Measurements from ENCODE around the gene ALDH1L2.

Gene ALDH1L2

DNA sequence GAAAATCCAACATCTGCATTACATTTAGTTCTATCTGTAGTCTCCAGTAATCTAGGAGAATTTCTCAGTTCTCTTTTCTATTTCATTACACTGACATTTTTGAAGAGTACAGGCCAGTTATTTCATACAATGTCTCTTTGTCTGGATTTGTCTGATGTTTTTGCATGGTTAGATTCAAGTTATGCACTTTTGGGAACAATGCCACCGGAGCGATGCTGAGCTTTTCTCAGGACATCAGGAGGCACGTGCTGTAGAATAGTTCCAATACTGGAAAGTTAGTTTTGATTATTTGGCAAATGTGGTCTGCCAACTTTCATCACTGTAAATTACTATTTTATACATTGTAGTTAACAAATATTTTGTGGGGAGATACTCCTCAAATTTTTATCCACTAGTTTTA, 43.1 kb downstream of the ALDH1L2 start:
- TF ChIP-seq, protein P1, sequence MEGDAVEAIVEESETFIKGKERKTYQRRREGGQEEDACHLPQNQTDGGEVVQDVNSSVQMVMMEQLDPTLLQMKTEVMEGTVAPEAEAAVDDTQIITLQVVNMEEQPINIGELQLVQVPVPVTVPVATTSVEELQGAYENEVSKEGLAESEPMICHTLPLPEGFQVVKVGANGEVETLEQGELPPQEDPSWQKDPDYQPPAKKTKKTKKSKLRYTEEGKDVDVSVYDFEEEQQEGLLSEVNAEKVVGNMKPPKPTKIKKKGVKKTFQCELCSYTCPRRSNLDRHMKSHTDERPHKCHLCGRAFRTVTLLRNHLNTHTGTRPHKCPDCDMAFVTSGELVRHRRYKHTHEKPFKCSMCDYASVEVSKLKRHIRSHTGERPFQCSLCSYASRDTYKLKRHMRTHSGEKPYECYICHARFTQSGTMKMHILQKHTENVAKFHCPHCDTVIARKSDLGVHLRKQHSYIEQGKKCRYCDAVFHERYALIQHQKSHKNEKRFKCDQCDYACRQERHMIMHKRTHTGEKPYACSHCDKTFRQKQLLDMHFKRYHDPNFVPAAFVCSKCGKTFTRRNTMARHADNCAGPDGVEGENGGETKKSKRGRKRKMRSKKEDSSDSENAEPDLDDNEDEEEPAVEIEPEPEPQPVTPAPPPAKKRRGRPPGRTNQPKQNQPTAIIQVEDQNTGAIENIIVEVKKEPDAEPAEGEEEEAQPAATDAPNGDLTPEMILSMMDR (IDR thresholded peaks at IDR 0.05; ENCODE audit: control insufficient read depth, insufficient read depth, low read depth, low read length, missing control alignments): no peak
- no peak overlapping the region for H3K4me3 ChIP-seq (ENCODE audit: control insufficient read depth, low read depth, low read length)
- no peak for DNase-seq (ENCODE audit: low read depth)

DNA sequence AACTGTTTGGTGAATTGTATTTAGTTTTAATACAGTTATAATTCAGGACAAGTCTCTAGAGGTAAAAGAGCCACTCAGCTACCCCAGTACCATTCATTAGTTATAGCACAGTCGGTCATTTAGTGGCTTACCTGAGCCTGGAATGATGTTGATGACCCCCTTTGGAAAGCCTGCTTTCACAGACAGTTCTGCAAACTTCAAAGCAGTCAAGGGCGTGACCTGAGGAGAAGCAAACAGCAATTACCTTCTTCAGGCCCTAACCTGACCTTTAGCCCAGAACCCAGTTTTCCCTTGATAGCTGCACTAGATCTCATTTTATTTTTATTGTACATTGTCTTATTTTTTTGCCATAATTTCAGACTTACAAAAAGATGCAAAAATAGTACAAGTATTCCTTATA, 43.8 kb downstream of the ALDH1L2 start:
- TF ChIP-seq, protein P1 (IDR thresholded peaks at IDR 0.05; ENCODE audit: control insufficient read depth, insufficient read depth, low read depth, low read length, missing control alignments): no peak
- no peak overlapping the region for H3K4me3 ChIP-seq (ENCODE audit: control insufficient read depth, low read depth, low read length)
- no peak for DNase-seq (ENCODE audit: low read depth)

DNA sequence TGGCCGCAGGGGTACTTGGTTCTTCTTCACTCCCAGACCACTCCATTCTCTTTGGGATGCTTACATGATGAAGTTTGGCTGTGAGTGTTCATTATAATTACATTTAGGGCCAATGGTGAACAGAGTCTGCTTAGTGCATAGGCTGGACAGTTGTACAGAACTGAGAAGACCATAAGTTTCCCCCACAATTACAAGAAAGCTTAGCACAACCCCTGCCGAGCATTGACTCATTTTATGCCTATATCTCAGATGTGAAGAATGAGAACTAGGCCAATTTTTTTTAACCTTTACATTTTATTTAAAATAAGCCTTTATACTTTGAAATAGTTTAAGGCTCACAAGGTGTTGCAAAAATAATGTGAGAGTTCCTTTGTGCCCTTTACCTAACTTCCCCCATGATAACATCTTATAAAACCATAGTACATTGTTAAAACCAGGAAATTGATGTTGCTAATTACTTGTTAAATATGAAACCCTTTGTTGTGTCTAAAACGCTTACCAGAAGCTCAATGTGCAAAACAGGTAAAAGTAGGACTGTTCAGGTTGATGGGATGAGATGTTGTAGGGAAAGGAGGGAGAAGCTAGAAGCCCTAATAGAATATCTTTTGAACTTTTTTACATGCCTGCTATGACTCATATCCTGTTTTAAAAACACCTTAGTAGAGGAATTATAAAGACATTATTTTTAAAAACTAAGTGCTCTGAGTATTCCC, 47.2 kb downstream of the ALDH1L2 start:
- H3K4me3 ChIP-seq (ENCODE audit: control insufficient read depth, low read depth, low read length): no peak overlapping the region
- TF ChIP-seq, protein P1 (IDR thresholded peaks at IDR 0.05; ENCODE audit: control insufficient read depth, insufficient read depth, low read depth, low read length, missing control alignments): no peak
- no peak for DNase-seq (ENCODE audit: low read depth)

DNA sequence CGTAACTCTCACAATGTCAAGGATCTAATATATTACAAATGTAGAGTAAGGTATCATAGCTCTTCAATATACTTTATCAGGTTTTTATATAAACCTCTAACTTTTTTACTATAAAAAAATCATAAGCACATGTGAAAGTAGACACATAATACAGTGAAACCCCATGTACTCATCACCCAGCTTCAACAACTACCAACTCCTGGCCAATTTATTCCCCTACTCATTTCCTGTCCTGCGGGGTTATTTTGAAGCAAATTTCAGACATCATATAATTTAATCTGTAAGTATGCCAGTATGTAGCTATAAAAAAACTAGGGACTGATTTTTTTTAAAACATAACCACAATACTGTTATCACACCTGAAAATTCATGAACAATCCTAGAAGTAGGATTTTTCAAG, 50.4 kb downstream of the ALDH1L2 start:
- TF ChIP-seq, protein P1 (IDR thresholded peaks at IDR 0.05; ENCODE audit: control insufficient read depth, insufficient read depth, low read depth, low read length, missing control alignments): no peak
- DNase-seq (ENCODE audit: low read depth): no peak
- H3K4me3 ChIP-seq (ENCODE audit: control insufficient read depth, low read depth, low read length): no peak overlapping the region

DNA sequence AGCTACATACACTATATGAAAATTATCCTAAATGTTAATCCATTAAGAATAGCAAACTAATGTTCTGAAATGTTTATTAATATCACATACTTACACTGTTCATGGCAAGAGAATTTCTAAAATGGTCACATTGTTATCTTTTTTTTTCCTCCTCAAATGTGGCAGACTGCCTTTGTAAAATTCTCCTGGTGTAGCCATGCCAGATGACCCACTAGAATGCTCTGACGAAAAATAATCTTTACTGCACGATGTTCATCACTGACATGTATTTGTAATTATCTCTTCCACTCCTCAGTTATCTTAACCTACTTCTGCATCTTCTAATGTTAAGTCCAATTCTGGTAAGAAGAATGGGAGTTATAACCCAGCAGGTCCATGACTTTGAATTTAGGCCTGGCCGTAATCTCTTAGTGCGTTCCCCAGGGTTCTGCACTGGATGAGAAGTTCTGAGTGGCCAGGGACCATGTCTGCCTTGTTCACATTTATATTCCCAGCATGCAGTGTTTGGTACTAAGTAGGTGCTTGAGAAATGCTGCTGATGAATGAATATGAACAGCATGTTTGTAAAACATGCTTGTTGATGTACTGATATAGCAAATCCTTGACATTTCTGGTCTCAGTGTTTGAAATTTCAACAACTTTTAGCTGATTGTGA, 51.4 kb downstream of the ALDH1L2 start:
- TF ChIP-seq, protein P1 (IDR thresholded peaks at IDR 0.05; ENCODE audit: control insufficient read depth, insufficient read depth, low read depth, low read length, missing control alignments): no peak

DNA sequence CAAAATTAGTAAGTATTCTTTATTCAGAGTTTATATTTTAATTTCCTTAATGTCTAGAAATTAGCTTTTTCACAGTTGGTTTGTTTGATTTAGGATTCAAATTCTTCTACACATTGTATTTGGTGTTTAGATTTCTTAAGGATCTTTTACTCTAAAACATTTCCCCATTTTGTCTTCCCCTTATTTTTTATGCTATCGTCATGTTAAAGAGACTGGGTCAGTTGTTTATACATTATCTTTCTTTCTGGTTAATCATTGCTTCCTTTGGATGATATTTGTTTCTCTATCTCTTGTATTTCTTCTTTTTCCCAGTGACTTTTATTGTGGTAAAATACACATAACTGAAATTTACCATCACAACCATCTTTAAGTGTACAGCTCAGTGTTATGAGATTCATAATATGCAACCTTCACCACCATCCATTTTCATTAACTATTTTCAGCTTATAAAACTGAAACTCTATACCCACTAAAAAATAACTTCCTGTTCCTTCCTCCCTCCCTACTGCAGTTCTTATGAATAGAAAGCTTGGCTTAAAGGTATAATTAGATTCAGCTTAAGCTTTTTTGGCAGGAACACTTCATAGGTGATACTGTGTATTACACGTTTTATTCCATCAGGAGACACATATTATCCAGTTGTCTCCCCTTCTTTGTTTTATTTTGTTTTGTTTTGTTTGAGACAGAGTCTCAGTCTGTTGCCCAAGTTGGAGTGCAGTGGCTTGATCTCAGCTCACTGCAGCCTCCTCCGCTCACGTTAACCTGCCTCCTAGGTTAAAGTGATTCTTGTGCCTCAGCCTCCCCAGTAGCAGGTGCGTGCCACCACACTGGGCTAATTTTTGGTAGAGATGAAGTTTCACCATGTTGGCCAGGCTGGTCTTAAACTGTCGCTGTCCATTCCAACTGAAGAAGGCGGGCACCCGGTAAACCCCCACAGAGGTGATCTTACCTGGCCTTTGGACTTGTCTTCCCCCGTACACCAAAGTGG, 53.1 kb downstream of the ALDH1L2 start:
- DNase-seq (ENCODE audit: low read depth): no peak
- TF ChIP-seq, protein P1 (IDR thresholded peaks at IDR 0.05; ENCODE audit: control insufficient read depth, insufficient read depth, low read depth, low read length, missing control alignments): no peak
- H3K4me3 ChIP-seq (ENCODE audit: control insufficient read depth, low read depth, low read length): no peak overlapping the region

More for the DNA sequence above, 51.4 kb downstream of the ALDH1L2 start:
- no peak for DNase-seq (ENCODE audit: low read depth)
- H3K4me3 ChIP-seq (ENCODE audit: control insufficient read depth, low read depth, low read length): no peak overlapping the region
